B cell (primary cell): Measurements from ENCODE around the gene ALKBH3. TPM values are rescaled to one million over a fixed set of nuclear protein-coding genes. Genes with fewer than 3 reads are reported as not detected.

Source experiments
- ATAC-seq: fragments of 200-7000 bp; cut with Tn5 transposase; one replicate; pipeline ENCODE4 v1.10.0; 2021; ENCODE audit warnings: low read depth, mild to moderate bottlenecking, moderate number of reproducible peaks, moderate library complexity
- CTCF ChIA-PET: fragments of 350-600 bp; sonication (Branson Sonifier 250); formaldehyde crosslinking; loops from one replicate; lab custom pipeline; 2021; ENCODE audit warnings: antibody characterized with exemption, inconsistent platforms; lab: Charles Lee
- POLR2A ChIA-PET: fragments of 350-600 bp; sonication (Branson Sonifier 250); formaldehyde crosslinking; loops from one replicate; lab custom pipeline; 2021; ENCODE audit warnings: antibody characterized with exemption; lab: Charles Lee
- DNase-seq: peaks from one replicate; pipeline ENCODE4 v3.0.0; 2013
- H2AFZ ChIP-seq: 2 replicates; pipeline ENCODE4 v1.6.1; 2012; ENCODE audit warnings: mild to moderate bottlenecking, low read depth, low read length; ENCODE audit not compliant: insufficient read depth, poor library complexity, severe bottlenecking
- H3K27ac ChIP-seq, 2 donors: 1 replicate in 1 of 2; 2 replicates in 1 of 2; pipeline ENCODE4 v1.5.1; 2012 to 2013; ENCODE audit warnings: low read length in 2 of 2, mild to moderate bottlenecking in 2 of 2, moderate library complexity in 1 of 2
- H3K27me3 ChIP-seq, 4 experiments: fragments of 200-600 bp in 1 of 4; sonication (generic) in 1 of 4; replicated peaks in 1 of 4; 1 replicate in 2 of 4; 2 replicates in 2 of 4; pipeline versions ENCODE4 v1.6.1 to v1.7.0; 2013 to 2016; ENCODE audit warnings: low read length in 3 of 4, mild to moderate bottlenecking in 2 of 4, mixed read lengths in 1 of 4, moderate library complexity in 1 of 4; ENCODE audit not compliant: insufficient read depth in 4 of 4, control insufficient read depth in 3 of 4; ENCODE audit errors: control extremely low read depth in 1 of 4
- H3K36me3 ChIP-seq, 2 experiments: replicated peaks in 1 of 2; 1 replicate in 1 of 2; 2 replicates in 1 of 2; pipeline versions ENCODE4 v1.6.1 to v1.7.1; 2013; ENCODE audit warnings: low read length in 1 of 2; ENCODE audit not compliant: insufficient read depth in 2 of 2, control insufficient read depth in 1 of 2; ENCODE audit errors: control extremely low read depth in 1 of 2, extremely low read depth in 1 of 2
- H3K4me1 ChIP-seq, 2 donors: fragments of 200-600 bp in 1 of 2; sonication (generic) in 1 of 2; 1 replicate in 1 of 2; 2 replicates in 1 of 2; pipeline versions ENCODE4 v1.5.1 to v1.6.1; 2013 to 2017; ENCODE audit warnings: low read length in 2 of 2; ENCODE audit not compliant: control insufficient read depth in 2 of 2, insufficient read depth in 2 of 2
- H3K4me2 ChIP-seq: replicated peaks from 2 replicates; pipeline ENCODE3; 2012; ENCODE audit warnings: mild to moderate bottlenecking, low read depth, low read length; ENCODE audit not compliant: poor library complexity, severe bottlenecking
- H3K4me3 ChIP-seq, 5 experiments: fragments of 200-600 bp in 1 of 5; sonication (generic) in 1 of 5; 1 replicate in 3 of 5; 2 replicates in 2 of 5; pipeline versions ENCODE4 v1.5.1 to v1.7.0; 2011 to 2016; ENCODE audit warnings: low read length in 4 of 5, mild to moderate bottlenecking in 4 of 5, low read depth in 2 of 5, control low read depth in 1 of 5, moderate library complexity in 1 of 5; ENCODE audit not compliant: insufficient read depth in 1 of 5; ENCODE audit errors: control extremely low read depth in 1 of 5, extremely low read depth in 1 of 5
- H3K79me2 ChIP-seq: fragments of 200-600 bp; sonication (generic); one replicate; pipeline ENCODE4 v1.6.0; 2016; ENCODE audit warnings: low read length; ENCODE audit not compliant: control insufficient read depth, insufficient read depth
- H3K9ac ChIP-seq: fragments of 200-600 bp; sonication (generic); 2 replicates; pipeline ENCODE4 v1.6.1; 2017; ENCODE audit warnings: mild to moderate bottlenecking, low read length, moderate library complexity
- H3K9me3 ChIP-seq, 3 donors: one replicate each; pipeline versions ENCODE4 v1.6.1 to v1.7.1; 2013; ENCODE audit warnings: low read length in 2 of 3; ENCODE audit not compliant: control insufficient read depth in 2 of 3, insufficient read depth in 1 of 3; ENCODE audit errors: control extremely low read depth in 1 of 3
- H4K20me1 ChIP-seq: 2 replicates; pipeline ENCODE4 v1.6.0; 2012; ENCODE audit warnings: mild to moderate bottlenecking, low read length; ENCODE audit not compliant: insufficient read depth, control insufficient read depth, poor library complexity, severe bottlenecking
- H3K27ac Mint-ChIP-seq: one replicate; pipeline ENCODE4 v1.8.0; 2021; ENCODE audit warnings: mixed read lengths
- H3K27me3 Mint-ChIP-seq: one replicate; pipeline ENCODE4 v1.8.0; 2021; ENCODE audit warnings: mixed read lengths
- H3K4me1 Mint-ChIP-seq: one replicate; pipeline ENCODE4 v1.8.0; 2021; ENCODE audit warnings: mixed read lengths
- H3K4me3 Mint-ChIP-seq: one replicate; pipeline ENCODE4 v1.8.0; 2021; ENCODE audit warnings: mixed read lengths
- H3K9me3 Mint-ChIP-seq: one replicate; pipeline ENCODE4 v1.8.0; 2022; ENCODE audit warnings: mixed read lengths; ENCODE audit not compliant: insufficient read depth
- CTCF ChIP-seq: fragments of 200-600 bp; IDR thresholded peaks from one replicate; pipeline ENCODE4 v1.8.0; 2022; ENCODE audit warnings: antibody characterized with exemption, mild to moderate bottlenecking
- EZH2 ChIP-seq: IDR thresholded peaks from 2 replicates; pipeline ENCODE4 v1.6.1; 2012; ENCODE audit warnings: borderline replicate concordance, low read depth, mild to moderate bottlenecking, moderate library complexity, low read length; ENCODE audit not compliant: insufficient read depth, poor library complexity, severe bottlenecking
- WGBS: methylation state at CpG from one replicate; pipeline ENCODE4 v1.1.5; 2013; ENCODE audit warnings: missing lambda C conversion rate; ENCODE audit not compliant: insufficient coverage; 5-methylcytosine and 5-hydroxymethylcytosine counted together
- intact Hi-C: fragments of 100-400 bp; cut with micrococcal nuclease; formaldehyde crosslinking; loops from one replicate; pipeline ENCODE4 v1.10.0; 2022
- polyA plus RNA-seq: library from polyadenylated mRNA; depleted of rRNA; stranded (reverse); fragments of >200 nt; gene quantifications from 2 replicates; pipeline ENCODE4 v1.2.3, GENCODE V29; 2012
- total RNA-seq, 2 donors: library from RNA; stranded (reverse); fragments of 120-200 nt in 1 of 2; gene quantifications; 1 replicate in 1 of 2; 2 replicates in 1 of 2; pipeline versions ENCODE4 v1.2.3 to v1.2.4, GENCODE V29; 2013 to 2022

The ALKBH3 gene
- total and polyA plus RNA-seq, 2 donors (not counting 1 experiment from before 2014, with no cell fraction given): 22.3 to 26.7 TPM

GRCh38 chr11:43916621-43917020 is 36.0 kb downstream of the ALKBH3 start:
- Histone ChIP-seq H3K9me3 (no peaks in the 10 kb centered on the region), H3K36me3 (peaks cover 0 to 68% of the 10 kb centered on the region in 2 experiments), H3K4me3 (no peak overlapping the region), H3K4me1 (no peaks in the 10 kb centered on the region), H3K9ac (no peak overlapping the region), H3K27ac (no peak overlapping the region), H3K27me3 (no peaks in the 10 kb centered on the region), H3K4me2 (no peak overlapping the region), H4K20me1 (no peaks in the 10 kb centered on the region), H2AFZ (no peak overlapping the region), H3K79me2 (no peaks in the 10 kb centered on the region)
- CTCF ChIA-PET: no interaction called here
- H3K4me1 Mint-ChIP-seq: no peaks in the 10 kb centered on the region
- no peak overlapping the region for H3K27ac Mint-ChIP-seq
- TF ChIP-seq CTCF (no peak), EZH2 (no peak)
- ATAC-seq: no peak
- WGBS: 86% methylated on average over 1 of the region's 2 CpGs
- no peak for DNase-seq
- no peaks in the 10 kb centered on the region for H3K27me3 Mint-ChIP-seq
- POLR2A ChIA-PET: no interaction called here
- no peak overlapping the region for H3K4me3 Mint-ChIP-seq
- H3K9me3 Mint-ChIP-seq: no peaks in the 10 kb centered on the region
- intact Hi-C loops: no loop called here

- CTCF ChIA-PET: no interaction called here
- H3K36me3 ChIP-seq: peaks cover 0 to 73% of the 10 kb centered on the region in 2 experiments
Measured at GRCh38 chr11:43917851-43918250, 37.2 kb downstream of the ALKBH3 start.

More at GRCh38 chr11:43917851-43918250, 37.2 kb downstream of the ALKBH3 start:
- Histone ChIP-seq H3K79me2 (no peaks in the 10 kb centered on the region), H3K4me2 (no peak overlapping the region), H2AFZ (no peak overlapping the region), H4K20me1 (no peaks in the 10 kb centered on the region), H3K27me3 (no peaks in the 10 kb centered on the region), H3K4me3 (no peak overlapping the region), H3K27ac (no peak overlapping the region), H3K4me1 (no peaks in the 10 kb centered on the region), H3K9me3 (no peaks in the 10 kb centered on the region), H3K9ac (no peak overlapping the region)
- Mint-ChIP-seq H3K4me3 (no peak overlapping the region), H3K4me1 (no peaks in the 10 kb centered on the region), H3K27ac (no peak overlapping the region), H3K27me3 (no peaks in the 10 kb centered on the region), H3K9me3 (no peaks in the 10 kb centered on the region)
- no peak for TF ChIP-seq CTCF
- no peak for TF ChIP-seq EZH2
- intact Hi-C loops: no loop called here
- no CpG with 5 or more reads among the region's 1 CpG for WGBS
- no peak for DNase-seq
- POLR2A ChIA-PET: no interaction called here
- ATAC-seq: no peak
